Right atrium auricular region (tissue), 2 donors: ENCODE results near the gene SIRT6. TPM values are rescaled to one million over a fixed set of nuclear protein-coding genes. Genes with fewer than 3 reads are reported as not detected.
"Not testable (repeated sequence)": the region's sequence is repeated elsewhere in the genome, so short reads cannot be mapped to it uniquely, and the experiment has no call there.

Experiments
- DNase-seq: peaks from one replicate; pipeline ENCODE4 v3.0.0-alpha.2; 2019; ENCODE audit warnings: low spot score
- H3K27ac ChIP-seq, 2 donors: fragments of 200-600 bp; sonication (generic); 1 replicate in 1 of 2; 2 replicates in 1 of 2; pipeline ENCODE4 v1.5.1; 2016 to 2019
- H3K27me3 ChIP-seq, 2 donors: fragments of 200-600 bp; sonication (generic); one replicate each; pipeline versions ENCODE4 v1.5.1 to v1.6.0; 2017 to 2019
- H3K36me3 ChIP-seq: fragments of 200-600 bp; sonication (generic); one replicate; pipeline ENCODE4 v1.5.1; 2016
- H3K4me1 ChIP-seq, 2 donors: fragments of 200-600 bp; sonication (generic); one replicate each; pipeline versions ENCODE4 v1.5.1 to v1.6.0; 2017 to 2019
- H3K4me3 ChIP-seq, 2 donors: fragments of 200-600 bp; sonication (generic); 1 replicate in 1 of 2; 2 replicates in 1 of 2; pipeline ENCODE4 v1.5.1; 2017 to 2019; ENCODE audit warnings: mild to moderate bottlenecking in 1 of 2, moderate library complexity in 1 of 2
- H3K9me3 ChIP-seq, 2 donors: fragments of 200-600 bp; sonication (generic); one replicate each; pipeline ENCODE4 v1.5.1; 2019
- total RNA-seq, 2 donors: library from RNA; depleted of rRNA; stranded (reverse); fragments of >200 nt; gene quantifications; one replicate each; pipeline ENCODE4 v1.1.0, GENCODE V29; 2016
- TF ChIP-seq, protein P1 (sequence below), 2 donors: fragments of 200-600 bp; sonication (generic); IDR thresholded peaks; one replicate each; pipeline ENCODE4 v1.5.1; 2019; ENCODE audit warnings: antibody characterized with exemption in 2 of 2

SIRT6 gene
- total RNA-seq, 2 donors from 2014 or later, result 10.9 to 15.9 TPM

DNA sequence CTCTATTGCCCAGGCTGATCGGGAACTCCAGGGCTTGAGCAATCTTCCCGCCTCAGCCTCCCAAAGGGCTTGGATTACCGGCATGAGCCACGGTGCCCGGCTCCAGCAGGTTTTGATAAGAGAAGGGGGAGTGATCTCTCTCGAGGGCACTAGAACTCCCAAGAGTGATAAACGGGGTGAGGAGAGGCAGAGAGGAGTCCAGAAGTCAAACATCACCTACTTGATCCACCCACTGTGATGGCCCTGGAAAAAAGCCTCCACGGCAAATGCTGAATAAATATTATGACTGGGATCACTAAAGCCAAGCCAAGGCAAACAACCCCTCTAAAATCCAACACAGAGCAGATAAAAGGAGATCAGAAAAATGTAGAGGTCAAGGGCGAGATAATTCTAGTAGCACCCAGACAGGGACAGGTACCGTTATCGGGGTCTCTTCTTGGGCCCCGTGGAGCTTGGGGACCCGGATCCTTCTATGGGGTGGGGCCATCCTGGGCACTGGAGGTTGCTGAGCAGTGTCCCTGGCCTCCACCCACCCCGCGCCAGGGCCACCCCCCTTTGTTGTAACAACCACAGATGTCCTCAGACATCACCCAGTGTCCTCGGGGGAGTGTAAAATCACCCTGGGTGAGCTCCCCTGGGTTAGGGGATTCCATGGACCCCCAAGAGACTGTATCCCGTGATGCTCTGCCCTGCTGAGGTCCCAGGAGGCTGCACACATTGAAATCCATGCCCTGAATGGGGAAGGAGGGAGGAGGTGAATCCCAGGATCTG, 32.7 kb downstream of the SIRT6 start:
- Histone ChIP-seq H3K27ac (no peak overlapping the region), H3K4me1 (no peaks in the 10 kb centered on the region), H3K27me3 (no peaks in the 10 kb centered on the region), H3K4me3 (no peak overlapping the region), H3K36me3 (no peaks in the 10 kb centered on the region), H3K9me3 (no peaks in the 10 kb centered on the region)
- DNase-seq, result no peak
- TF ChIP-seq, protein P1, sequence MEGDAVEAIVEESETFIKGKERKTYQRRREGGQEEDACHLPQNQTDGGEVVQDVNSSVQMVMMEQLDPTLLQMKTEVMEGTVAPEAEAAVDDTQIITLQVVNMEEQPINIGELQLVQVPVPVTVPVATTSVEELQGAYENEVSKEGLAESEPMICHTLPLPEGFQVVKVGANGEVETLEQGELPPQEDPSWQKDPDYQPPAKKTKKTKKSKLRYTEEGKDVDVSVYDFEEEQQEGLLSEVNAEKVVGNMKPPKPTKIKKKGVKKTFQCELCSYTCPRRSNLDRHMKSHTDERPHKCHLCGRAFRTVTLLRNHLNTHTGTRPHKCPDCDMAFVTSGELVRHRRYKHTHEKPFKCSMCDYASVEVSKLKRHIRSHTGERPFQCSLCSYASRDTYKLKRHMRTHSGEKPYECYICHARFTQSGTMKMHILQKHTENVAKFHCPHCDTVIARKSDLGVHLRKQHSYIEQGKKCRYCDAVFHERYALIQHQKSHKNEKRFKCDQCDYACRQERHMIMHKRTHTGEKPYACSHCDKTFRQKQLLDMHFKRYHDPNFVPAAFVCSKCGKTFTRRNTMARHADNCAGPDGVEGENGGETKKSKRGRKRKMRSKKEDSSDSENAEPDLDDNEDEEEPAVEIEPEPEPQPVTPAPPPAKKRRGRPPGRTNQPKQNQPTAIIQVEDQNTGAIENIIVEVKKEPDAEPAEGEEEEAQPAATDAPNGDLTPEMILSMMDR (IDR thresholded peaks at IDR 0.05), result no peak

DNA sequence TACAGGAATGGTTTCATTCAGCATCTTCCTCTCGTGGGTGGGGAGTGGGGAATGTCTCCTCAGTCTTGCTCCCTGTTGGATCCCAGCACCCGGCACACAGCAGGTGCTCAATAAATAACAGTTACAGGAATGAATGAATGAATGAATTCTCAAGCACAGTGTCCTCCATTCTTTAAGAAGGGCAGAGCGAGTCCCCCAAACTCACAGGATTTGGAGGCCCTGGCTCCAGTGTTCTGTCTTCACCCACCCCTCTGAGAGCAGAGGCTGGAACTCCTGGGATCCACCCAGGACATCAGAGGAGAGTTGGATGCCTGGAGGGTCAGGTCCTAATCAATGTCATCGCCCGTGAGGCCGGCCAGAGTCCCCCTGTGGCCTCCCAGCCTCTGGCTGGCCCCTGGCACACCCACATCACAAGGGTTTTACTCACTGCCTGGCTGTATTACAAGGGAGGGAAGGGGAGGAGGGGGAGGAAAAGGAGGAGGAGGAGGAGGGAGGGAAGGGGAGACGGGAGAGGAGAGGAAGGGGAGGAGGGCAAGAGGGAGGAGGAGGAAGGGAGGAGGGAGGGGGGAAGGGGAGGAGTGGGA, 37.6 kb downstream of the SIRT6 start:
- DNase-seq, result no peak
- Histone ChIP-seq H3K9me3 (no peaks in the 10 kb centered on the region), H3K27ac (no peak overlapping the region), H3K27me3 (no peaks in the 10 kb centered on the region), H3K36me3 (no peaks in the 10 kb centered on the region), H3K4me3 (no peak overlapping the region), H3K4me1 (peaks cover 0 to 7% of the 10 kb centered on the region in 2 donors)
- TF ChIP-seq, protein P1 (IDR thresholded peaks at IDR 0.05), result no peak

DNA sequence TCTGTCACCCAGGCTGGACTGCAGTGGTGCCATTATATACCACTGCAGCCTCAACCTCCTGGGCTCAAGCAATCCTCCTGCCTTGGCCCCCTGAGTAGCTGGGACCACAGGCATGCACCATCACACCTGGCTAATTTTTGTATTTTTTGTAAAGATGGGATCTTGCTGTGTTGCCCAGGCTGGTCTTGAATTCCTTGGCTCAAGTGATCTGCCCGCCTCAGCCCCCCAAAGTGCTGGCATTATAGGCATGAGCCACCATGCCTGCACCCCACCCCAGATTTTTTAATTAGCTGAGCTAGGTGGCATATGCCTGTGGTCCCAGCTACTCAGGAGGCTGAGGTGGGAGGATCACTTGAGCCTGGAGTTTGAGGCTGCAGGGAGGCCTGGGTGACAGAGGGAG, 39.4 kb downstream of the SIRT6 start:
- not testable (repeated sequence) for H3K4me1 ChIP-seq, DNase-seq, H3K36me3 ChIP-seq, H3K4me3 ChIP-seq, H3K9me3 ChIP-seq, H3K27ac ChIP-seq, H3K27me3 ChIP-seq

DNA sequence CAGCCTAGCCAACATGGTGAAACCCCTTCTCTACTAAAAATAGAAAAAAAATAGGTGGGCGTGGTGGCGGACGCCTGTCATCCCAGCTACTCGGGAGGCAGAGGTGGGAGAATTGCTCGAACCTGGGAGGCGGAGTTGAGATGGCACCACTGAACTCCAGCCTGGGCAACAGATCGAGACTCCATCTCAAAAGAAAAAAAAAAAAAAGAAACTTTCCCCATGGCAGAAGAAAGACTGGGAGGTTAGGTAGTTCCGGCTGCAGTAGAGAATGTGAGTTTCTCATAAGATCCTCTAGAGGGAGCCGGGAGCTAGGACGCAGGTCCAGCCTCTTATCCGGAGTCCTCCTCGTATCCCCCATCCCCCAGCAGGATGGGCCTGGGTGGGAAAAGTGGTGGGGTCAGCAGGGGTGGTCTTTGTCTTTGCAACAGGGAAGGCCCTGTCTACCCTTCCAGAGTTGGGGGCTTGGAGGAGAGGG, 42.1 kb downstream of the SIRT6 start:
- no peaks in the 10 kb centered on the region for H3K36me3 ChIP-seq
- DNase-seq, result no peak
- TF ChIP-seq, protein P1 (IDR thresholded peaks at IDR 0.05), result peak; percentile 34 to 53
- H3K9me3 ChIP-seq, result no peaks in the 10 kb centered on the region
- no peak overlapping the region for H3K4me3 ChIP-seq
- no peak overlapping the region for H3K27ac ChIP-seq
- no peaks in the 10 kb centered on the region for H3K27me3 ChIP-seq
- H3K4me1 ChIP-seq, result peaks cover 0 to 8% of the 10 kb centered on the region in 2 donors

DNA sequence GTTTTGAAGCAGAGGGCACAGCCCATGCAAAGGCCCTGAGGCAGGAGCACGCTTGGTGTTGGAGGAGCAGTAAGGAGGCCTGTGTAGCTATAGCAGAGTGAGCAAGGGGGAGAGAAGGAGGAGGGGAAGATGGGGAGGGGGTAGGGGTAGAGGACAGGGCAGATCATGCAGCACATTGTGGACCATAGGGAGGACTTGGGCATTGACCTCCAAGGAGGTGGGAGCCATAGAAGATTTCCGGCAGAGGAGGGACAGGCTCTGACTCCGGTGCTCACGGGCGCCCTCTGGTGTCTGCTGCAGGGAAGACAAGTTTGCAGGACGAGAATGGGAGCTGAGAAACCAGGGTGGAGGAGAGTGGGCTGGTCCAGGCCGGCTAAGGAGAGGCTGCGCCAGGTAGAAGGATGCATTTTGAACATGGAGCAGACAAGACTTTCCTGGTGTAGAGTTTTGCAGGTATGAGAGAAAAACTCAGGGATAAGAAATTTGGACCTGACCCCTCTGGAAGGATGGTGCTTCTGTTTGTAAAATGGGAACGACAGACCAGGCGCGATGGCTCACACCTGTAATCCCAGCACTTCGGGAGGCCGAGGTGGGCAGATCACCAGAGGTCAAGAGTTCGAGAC, 42.6 kb downstream of the SIRT6 start:
- no peak overlapping the region for H3K4me3 ChIP-seq
- TF ChIP-seq, protein P1 (IDR thresholded peaks at IDR 0.05), result peak; percentile 32 to 75
- H3K36me3 ChIP-seq, result no peaks in the 10 kb centered on the region
- H3K27me3 ChIP-seq, result no peaks in the 10 kb centered on the region
- peaks cover 0 to 8% of the 10 kb centered on the region in 2 donors for H3K4me1 ChIP-seq
- H3K27ac ChIP-seq, result no peak overlapping the region
- no peaks in the 10 kb centered on the region for H3K9me3 ChIP-seq
- peak; percentile 64 for DNase-seq

DNA sequence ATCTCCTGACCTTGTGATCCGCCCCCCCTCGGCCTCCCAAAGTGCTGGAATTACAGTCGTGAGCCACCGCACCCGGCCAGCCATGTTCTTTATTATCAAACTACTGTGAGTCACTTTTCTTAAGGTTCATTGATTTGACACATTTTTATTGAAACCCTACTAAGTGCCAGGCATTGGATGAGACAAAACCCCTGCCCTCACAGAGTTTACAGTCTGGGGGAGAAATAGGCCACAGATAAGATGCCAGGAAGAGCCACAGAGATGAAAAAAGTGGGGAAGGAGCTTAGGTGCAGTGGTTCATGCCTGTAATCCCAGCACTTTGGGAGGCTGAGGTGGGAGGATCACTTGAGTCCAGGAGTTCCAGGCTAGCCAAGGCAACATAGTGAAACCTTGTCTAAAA, 43.9 kb downstream of the SIRT6 start:
- H3K27ac ChIP-seq, result no peak overlapping the region
- no peaks in the 10 kb centered on the region for H3K9me3 ChIP-seq
- no peaks in the 10 kb centered on the region for H3K27me3 ChIP-seq
- peaks cover 0 to 8% of the 10 kb centered on the region in 2 donors for H3K4me1 ChIP-seq
- TF ChIP-seq, protein P1 (IDR thresholded peaks at IDR 0.05), result no peak
- H3K4me3 ChIP-seq, result no peak overlapping the region
- DNase-seq, result no peak
- no peaks in the 10 kb centered on the region for H3K36me3 ChIP-seq
